Transverse colon (tissue), 4 donors: ENCODE measurements around the gene PKD2. TPM values are rescaled to one million over a fixed set of nuclear protein-coding genes. Genes with fewer than 3 reads are reported as not detected.

Experiments used
- DNase-seq: peaks from one replicate; pipeline ENCODE4 v3.0.0-alpha.2; 2019
- H3K27ac ChIP-seq, 4 donors: fragments of 200-600 bp; sonication (generic); 2 replicates each; pipeline ENCODE4 v1.5.1; 2016 to 2018; ENCODE audit warnings: inconsistent platforms in 4 of 4
- H3K27me3 ChIP-seq: fragments of 200-600 bp; sonication (generic); 2 replicates; pipeline ENCODE4 v1.5.1; 2017; ENCODE audit warnings: inconsistent platforms
- H3K36me3 ChIP-seq, 4 donors: fragments of 200-600 bp; sonication (generic); 2 replicates each; pipeline ENCODE4 v1.5.1; 2017 to 2019; ENCODE audit warnings: inconsistent platforms in 4 of 4
- H3K4me1 ChIP-seq, 4 donors: fragments of 200-600 bp; sonication (generic); 2 replicates each; pipeline ENCODE4 v1.5.1; 2017 to 2020; ENCODE audit warnings: inconsistent platforms in 4 of 4
- H3K4me3 ChIP-seq, 4 donors: fragments of 200-600 bp; sonication (generic); 1 replicate in 1 of 4; 2 replicates in 3 of 4; pipeline versions ENCODE4 v1.5.1 to v1.6.1; 2017 to 2019; ENCODE audit warnings: inconsistent platforms in 4 of 4
- H3K9me3 ChIP-seq, 2 donors: fragments of 200-600 bp; sonication (generic); 2 replicates each; pipeline ENCODE4 v1.5.1; 2017 to 2019; ENCODE audit warnings: inconsistent platforms in 2 of 2
- CTCF ChIP-seq, 5 experiments: fragments of 200-600 bp in 3 of 5; fragments of 450-650 bp in 2 of 5; sonication (generic) in 3 of 5; IDR thresholded peaks; 1 replicate in 2 of 5; 2 replicates in 3 of 5; pipeline ENCODE4 v1.5.1; 2016 to 2017; ENCODE audit warnings: antibody characterized with exemption in 5 of 5, inconsistent platforms in 3 of 5, mild to moderate bottlenecking in 2 of 5, moderate library complexity in 1 of 5
- EP300 ChIP-seq: sonication (generic); formaldehyde crosslinking; IDR thresholded peaks from one replicate; pipeline ENCODE4 v1.6.1; 2017; ENCODE audit warnings: antibody characterized with exemption, low read depth
- POLR2A ChIP-seq: fragments of 450-650 bp; IDR thresholded peaks from one replicate; pipeline ENCODE4 v1.6.1; 2016; ENCODE audit warnings: antibody characterized with exemption, mild to moderate bottlenecking, moderate library complexity
- POLR2AphosphoS5 ChIP-seq, 3 donors: sonication (generic); formaldehyde crosslinking; IDR thresholded peaks; one replicate each; pipeline ENCODE4 v1.6.1; 2016; ENCODE audit warnings: antibody characterized with exemption in 3 of 3
- WGBS, 2 donors: methylation state at CpG; one replicate each; pipeline ENCODE4 v1.1.5; 2018; ENCODE audit warnings: low coverage in 1 of 2; 5-methylcytosine and 5-hydroxymethylcytosine counted together
- in situ Hi-C, 4 donors: fragments of 200-750 bp; cut with MboI; loops; one replicate each; pipeline versions ENCODE4 v1.15.0 to v1.15.1; 2017; ENCODE audit warnings: low sequenced_read_pairs in 3 of 4, low pct_ligation_motif_present in 1 of 4, low pct_unique_long_range_greater_than_20kb in 1 of 4
- intact Hi-C: fragments of 100-400 bp; cut with DNase I; formaldehyde crosslinking; loops from one replicate; pipeline ENCODE4 v1.15.1; 2023; ENCODE audit warnings: low total_unique reads
- total RNA-seq, 4 donors: library from RNA; depleted of rRNA; stranded (reverse); fragments of >200 nt; gene quantifications; one replicate each; pipeline ENCODE4 v1.1.0, GENCODE V29; 2016

PKD2 gene
- total RNA-seq, 4 donors from 2014 or later = 15.7 to 48.0 (median 21.5) TPM

GRCh38 chr4:88102026-88102425 is 94.6 kb downstream of the PKD2 start:
- intact Hi-C loops = no loop called here
- no peaks in the 10 kb centered on the region for H3K9me3 ChIP-seq
- WGBS, 2 donors = 87 to 89% methylated on average over 7 of the region's 7 CpGs
- H3K27me3 ChIP-seq = no peaks in the 10 kb centered on the region
- DNase-seq = no peak
- no peaks in the 10 kb centered on the region for H3K36me3 ChIP-seq
- in situ Hi-C loops = no loop called here
- TF ChIP-seq POLR2AphosphoS5 (IDR thresholded peaks at IDR 0.05) = no peak
- TF ChIP-seq CTCF (IDR thresholded peaks at IDR 0.05) = no peak
- TF ChIP-seq EP300 = no peak
- TF ChIP-seq POLR2A = no peak
- H3K27ac ChIP-seq = no peak overlapping the region
- no peak overlapping the region for H3K4me3 ChIP-seq
- H3K4me1 ChIP-seq = peaks cover 0 to 7% (median under 1%) of the 10 kb centered on the region in 4 donors

- no peak for TF ChIP-seq POLR2A
- TF ChIP-seq EP300 = no peak
- no peak for TF ChIP-seq CTCF (IDR thresholded peaks at IDR 0.05)
- no peak for TF ChIP-seq POLR2AphosphoS5 (IDR thresholded peaks at IDR 0.05)
- Histone ChIP-seq H3K4me3 (no peak overlapping the region), H3K27me3 (no peaks in the 10 kb centered on the region), H3K4me1 (peaks cover 4 to 38% (median 21%) of the 10 kb centered on the region in 4 donors), H3K36me3 (no peaks in the 10 kb centered on the region), H3K27ac (no peak overlapping the region), H3K9me3 (no peaks in the 10 kb centered on the region)
- intact Hi-C loops = no loop called here
- in situ Hi-C loops = no loop called here
- no peak for DNase-seq
- WGBS, 2 donors = 61 to 71% methylated on average over 2 to 4 of the region's 4 CpGs
Measured at GRCh38 chr4:88104902-88105610, 97.6 kb downstream of the PKD2 start.

- intact Hi-C loops = no loop called here
- WGBS, 2 donors = 83 to 94% methylated on average over 2 to 3 of the region's 3 CpGs
Measured at GRCh38 chr4:88106205-88106604, 98.8 kb downstream of the PKD2 start.

More at GRCh38 chr4:88106205-88106604, 98.8 kb downstream of the PKD2 start:
- Histone ChIP-seq H3K9me3 (no peaks in the 10 kb centered on the region), H3K36me3 (no peaks in the 10 kb centered on the region), H3K4me3 (no peak overlapping the region), H3K4me1 (peaks cover 4 to 49% (median 24%) of the 10 kb centered on the region in 4 donors), H3K27ac (no peak overlapping the region), H3K27me3 (no peaks in the 10 kb centered on the region)
- DNase-seq = no peak
- no peak for TF ChIP-seq POLR2A
- no peak for TF ChIP-seq CTCF (IDR thresholded peaks at IDR 0.05)
- no peak for TF ChIP-seq POLR2AphosphoS5 (IDR thresholded peaks at IDR 0.05)
- no peak for TF ChIP-seq EP300
- in situ Hi-C loops = no loop called here
